ENCODE results near the gene GALNT14. TPM values are rescaled to one million over a fixed set of nuclear protein-coding genes. Genes with fewer than 3 reads are reported as not detected.

The GALNT14 gene
- total RNA-seq, 1 experiment from 2014 or later, result 6.0 TPM

DNA sequence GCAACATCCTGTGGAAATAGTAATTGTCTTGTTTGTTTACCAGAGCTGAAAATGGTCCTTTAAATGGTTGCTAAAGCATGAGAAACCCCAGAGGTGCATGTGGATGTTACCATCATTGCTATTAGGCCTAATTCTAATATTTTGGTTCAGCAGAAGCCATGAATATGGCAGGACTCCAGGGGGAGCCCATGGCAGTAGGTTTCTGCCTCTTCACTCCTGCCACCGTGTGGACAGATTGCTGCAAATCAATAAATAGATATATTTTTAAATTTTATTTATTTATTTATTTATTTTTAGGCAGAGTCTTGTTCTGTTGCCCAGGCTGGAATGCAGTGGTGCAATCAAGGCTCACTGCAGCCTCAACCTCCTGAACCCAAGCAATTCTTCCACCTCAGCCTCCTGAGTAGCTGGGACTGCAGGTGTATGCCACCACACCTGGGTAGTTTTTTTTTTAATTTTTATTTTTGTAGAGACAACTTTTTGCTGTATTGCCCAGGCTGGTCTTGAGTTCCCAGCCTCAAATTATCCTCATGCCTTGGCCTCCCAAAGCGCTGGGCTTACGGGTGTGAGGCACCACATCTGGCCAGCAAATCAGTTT, 276.1 kb downstream of the GALNT14 start (continued):
- no peak for TF ChIP-seq E2F4 (CRISPR knock-in tag; IDR thresholded peaks at IDR 0.05; ENCODE audit: borderline replicate concordance, low read depth)

GRCh38 chr2:30860726-30861125, 277.5 kb downstream of the GALNT14 start:
- no peak for DNase-seq (ENCODE audit: low spot score)
- H3K4me3 Mint-ChIP-seq, result no peak overlapping the region
- no peaks in the 10 kb centered on the region for H3K36me3 Mint-ChIP-seq
- ATAC-seq, result no peak
- TF ChIP-seq GTF2I (CRISPR knock-in tag; conservative IDR thresholded peaks at IDR 0.05) (no peak), AR (CRISPR knock-in tag; IDR thresholded peaks at IDR 0.05) (no peak), ZNF219 (CRISPR knock-in tag; IDR thresholded peaks at IDR 0.05; ENCODE audit: borderline replicate concordance) (no peak), NFYB (CRISPR knock-in tag; conservative IDR thresholded peaks at IDR 0.05; ENCODE audit: low read depth) (no peak)
- H3K27me3 Mint-ChIP-seq (ENCODE audit: low read depth), result no peaks in the 10 kb centered on the region
- ChIA-PET POLR2A (no interaction called here), CTCF (interaction anchor here (1.1 to 5.1 kb wide), 5 partner anchors 37 to 309 kb away, joined by 3 to 60 read pairs (median 8); no protein-coding TSS in a partner anchor)
- H3K9me3 Mint-ChIP-seq, result peaks cover 6% of the 10 kb centered on the region
- no peaks in the 10 kb centered on the region for H3K4me1 Mint-ChIP-seq
- no peak overlapping the region for H3K27ac Mint-ChIP-seq

Other genes with a start within 250 kb of the GALNT14 start
- 0.11 to 0.37 TPM (median 0.11 TPM) in 3 replicates for gene CAPN14, start 79.1 kb upstream of the GALNT14 start, total RNA-seq (2021)
- 9.8 to 10.2 TPM (median 10.0 TPM) in 3 replicates for gene EHD3, start 95.7 kb upstream of the GALNT14 start, total RNA-seq (2021)